PFSK-1 (cell line): ENCODE results near the gene SRP9.
A peak's percentile ranks its signal among the peaks of the same experiment; 100 is the strongest.

ENCODE experiments used
- FOXP2 ChIP-seq: optimal IDR thresholded peaks from 2 replicates; pipeline ENCODE3; 2011; ENCODE audit warnings: borderline replicate concordance, control low read depth, inconsistent platforms; ENCODE audit not compliant: insufficient read depth; ENCODE audit errors: extremely low read length, extremely low read depth
- POLR2AphosphoS5 ChIP-seq: IDR thresholded peaks from 2 replicates; pipeline ENCODE4 v1.6.1; 2012; ENCODE audit warnings: low read depth, mild to moderate bottlenecking, control low read depth, low read length, moderate library complexity
- SIN3A ChIP-seq: IDR thresholded peaks from 2 replicates; pipeline ENCODE4 v1.6.1; 2012; ENCODE audit warnings: mild to moderate bottlenecking, low read length, moderate library complexity, borderline replicate concordance; ENCODE audit not compliant: insufficient read depth
- TAF1 ChIP-seq: IDR thresholded peaks from 2 replicates; pipeline ENCODE4 v1.6.1; 2012; ENCODE audit warnings: low read length, control low read depth, borderline replicate concordance; ENCODE audit not compliant: insufficient read depth
- TF ChIP-seq, protein P1 (sequence below), 2 experiments: IDR thresholded peaks; 2 replicates each; pipeline versions ENCODE4 v1.6.1 to v1.8.0; 2011 to 2012; ENCODE audit warnings: low read depth in 2 of 2, low read length in 2 of 2, control low read depth in 1 of 2, inconsistent platforms in 1 of 2, mild to moderate bottlenecking in 1 of 2, moderate library complexity in 1 of 2; ENCODE audit not compliant: insufficient read depth in 1 of 2

SRP9 gene

DNA sequence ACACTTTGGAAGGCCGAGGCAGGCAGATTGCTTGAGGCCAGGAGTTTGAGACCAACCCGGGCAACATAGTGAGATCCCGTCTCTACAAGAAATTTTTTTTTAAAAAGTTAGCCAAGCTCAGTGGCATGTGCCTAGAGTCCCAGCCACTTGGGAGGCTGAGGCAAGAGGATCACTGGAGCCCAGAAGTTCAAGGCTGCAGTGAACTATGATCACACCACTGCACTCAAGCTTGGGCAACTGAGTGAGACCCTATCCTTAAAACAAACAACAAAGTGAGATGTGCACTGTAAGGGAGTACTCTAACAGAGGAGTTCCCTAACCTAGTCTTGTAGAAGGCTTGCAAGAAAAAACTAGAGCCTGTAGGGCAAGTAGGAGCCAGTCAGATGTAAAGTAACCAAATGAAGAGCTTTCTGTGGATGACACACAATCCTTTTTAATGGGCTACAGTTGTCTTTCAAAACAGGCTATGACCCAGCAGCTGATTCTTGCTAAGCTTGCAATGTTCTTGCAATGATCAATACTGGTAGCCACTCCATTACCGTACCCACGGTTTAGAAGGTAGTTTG is 38.0 kb upstream of the SRP9 start:
- TF ChIP-seq SIN3A, result no peak
- TF ChIP-seq, protein P1, sequence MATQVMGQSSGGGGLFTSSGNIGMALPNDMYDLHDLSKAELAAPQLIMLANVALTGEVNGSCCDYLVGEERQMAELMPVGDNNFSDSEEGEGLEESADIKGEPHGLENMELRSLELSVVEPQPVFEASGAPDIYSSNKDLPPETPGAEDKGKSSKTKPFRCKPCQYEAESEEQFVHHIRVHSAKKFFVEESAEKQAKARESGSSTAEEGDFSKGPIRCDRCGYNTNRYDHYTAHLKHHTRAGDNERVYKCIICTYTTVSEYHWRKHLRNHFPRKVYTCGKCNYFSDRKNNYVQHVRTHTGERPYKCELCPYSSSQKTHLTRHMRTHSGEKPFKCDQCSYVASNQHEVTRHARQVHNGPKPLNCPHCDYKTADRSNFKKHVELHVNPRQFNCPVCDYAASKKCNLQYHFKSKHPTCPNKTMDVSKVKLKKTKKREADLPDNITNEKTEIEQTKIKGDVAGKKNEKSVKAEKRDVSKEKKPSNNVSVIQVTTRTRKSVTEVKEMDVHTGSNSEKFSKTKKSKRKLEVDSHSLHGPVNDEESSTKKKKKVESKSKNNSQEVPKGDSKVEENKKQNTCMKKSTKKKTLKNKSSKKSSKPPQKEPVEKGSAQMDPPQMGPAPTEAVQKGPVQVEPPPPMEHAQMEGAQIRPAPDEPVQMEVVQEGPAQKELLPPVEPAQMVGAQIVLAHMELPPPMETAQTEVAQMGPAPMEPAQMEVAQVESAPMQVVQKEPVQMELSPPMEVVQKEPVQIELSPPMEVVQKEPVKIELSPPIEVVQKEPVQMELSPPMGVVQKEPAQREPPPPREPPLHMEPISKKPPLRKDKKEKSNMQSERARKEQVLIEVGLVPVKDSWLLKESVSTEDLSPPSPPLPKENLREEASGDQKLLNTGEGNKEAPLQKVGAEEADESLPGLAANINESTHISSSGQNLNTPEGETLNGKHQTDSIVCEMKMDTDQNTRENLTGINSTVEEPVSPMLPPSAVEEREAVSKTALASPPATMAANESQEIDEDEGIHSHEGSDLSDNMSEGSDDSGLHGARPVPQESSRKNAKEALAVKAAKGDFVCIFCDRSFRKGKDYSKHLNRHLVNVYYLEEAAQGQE (IDR thresholded peaks at IDR 0.05; ENCODE audit: insufficient read depth in 1 of 2, low read depth in 2 of 2, low read length in 2 of 2), result no peak
- no peak for TF ChIP-seq POLR2AphosphoS5
- no peak for TF ChIP-seq FOXP2
- TF ChIP-seq TAF1, result no peak

DNA sequence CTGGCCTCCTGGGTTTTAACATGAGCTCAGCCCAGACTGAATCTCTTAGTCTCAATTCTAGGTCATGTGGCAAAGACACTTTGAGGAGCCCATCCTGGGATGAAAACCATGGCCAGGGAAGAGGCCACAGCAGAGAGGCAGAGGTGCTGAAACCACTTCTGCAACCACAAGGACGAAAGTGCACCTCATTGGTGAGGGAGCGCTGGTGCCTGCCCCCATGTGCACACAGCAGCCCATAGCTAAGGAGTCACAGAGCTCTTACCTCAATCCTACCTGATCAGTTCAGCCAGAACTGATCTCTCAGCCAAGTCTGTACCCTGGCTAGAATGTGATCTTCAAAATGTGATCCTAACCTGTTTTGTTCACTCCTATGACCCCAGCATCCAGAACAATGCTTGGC is 32.9 kb upstream of the SRP9 start:
- TF ChIP-seq POLR2AphosphoS5 (no peak), SIN3A (no peak), TAF1 (no peak), FOXP2 (no peak)
- TF ChIP-seq, protein P1 (IDR thresholded peaks at IDR 0.05; ENCODE audit: insufficient read depth in 1 of 2, low read depth in 2 of 2, low read length in 2 of 2), result no peak

DNA sequence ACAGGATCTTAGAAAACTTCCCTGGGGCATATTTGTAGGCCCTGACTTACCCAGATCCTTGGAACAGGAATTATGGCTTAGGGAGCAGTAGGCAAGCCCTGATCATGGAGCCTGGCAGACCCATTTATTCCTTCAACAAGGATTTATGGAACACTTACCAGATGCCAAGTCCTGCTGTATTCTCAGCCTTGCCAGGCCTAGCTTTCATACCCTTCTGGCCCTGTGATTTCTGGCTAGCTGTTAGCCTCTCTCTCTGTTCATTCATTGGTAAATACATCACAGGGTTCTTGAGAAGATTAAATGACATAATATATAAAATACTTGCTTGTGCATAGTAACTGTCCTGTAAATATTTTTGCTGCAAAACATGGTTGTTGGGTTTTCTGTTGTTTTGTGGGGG is 32.4 kb upstream of the SRP9 start:
- TF ChIP-seq SIN3A (no peak), TAF1 (no peak), POLR2AphosphoS5 (no peak), FOXP2 (no peak)
- TF ChIP-seq, protein P1 (IDR thresholded peaks at IDR 0.05; ENCODE audit: insufficient read depth in 1 of 2, low read depth in 2 of 2, low read length in 2 of 2), result no peak

DNA sequence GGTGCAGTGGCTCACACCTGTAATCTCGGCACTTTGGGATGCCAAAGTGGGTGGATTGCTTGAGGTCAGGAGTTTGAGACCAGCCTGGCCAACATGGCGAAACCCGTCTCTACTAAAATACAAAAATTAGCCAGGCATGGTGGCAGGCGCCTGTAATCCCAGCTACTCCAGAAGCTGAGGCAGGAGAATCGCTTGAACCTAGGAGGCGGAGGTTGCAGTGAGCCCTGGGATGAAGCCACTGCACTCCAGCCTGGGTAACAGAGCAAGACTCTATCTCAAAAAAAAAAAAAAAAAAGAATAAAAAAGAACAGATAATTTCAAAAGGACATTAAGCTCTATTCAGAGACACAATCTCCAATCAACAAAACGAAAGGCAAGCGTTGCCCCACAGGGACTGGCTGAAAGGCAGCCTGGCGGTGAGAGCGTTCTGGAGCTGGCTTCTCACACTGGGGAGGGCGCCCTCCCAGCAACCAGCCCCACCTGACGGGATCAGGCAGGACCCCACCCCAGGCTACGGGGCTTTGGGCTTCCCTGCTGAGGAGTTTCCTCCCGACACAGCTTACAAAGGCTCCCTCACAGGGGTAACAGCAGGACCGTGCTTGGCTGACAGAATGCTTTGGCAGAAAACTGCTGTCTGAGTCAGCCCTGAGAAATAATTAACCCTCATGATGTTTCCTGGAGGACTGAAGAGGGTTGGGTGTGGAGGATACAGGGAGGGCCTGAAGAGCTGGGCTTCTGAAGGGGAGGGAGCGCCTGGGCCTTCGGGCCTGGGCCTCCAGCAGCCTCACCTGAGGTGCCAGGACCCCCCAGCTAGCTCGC is 31.1 kb upstream of the SRP9 start:
- TF ChIP-seq FOXP2 (no peak), POLR2AphosphoS5 (0 out of 2 replicates have a peak, but pooled peaks have one; percentile 36), TAF1 (peak; percentile 62; the same call in 1 of the 2 replicates), SIN3A (0 out of 2 replicates have a peak, but pooled peaks have one; percentile 76)
- TF ChIP-seq, protein P1 (IDR thresholded peaks at IDR 0.05; ENCODE audit: insufficient read depth in 1 of 2, low read depth in 2 of 2, low read length in 2 of 2), result no peak; a peak in 1 of 4 replicates
